SK-N-SH treated with all-trans-retinoic acid at 6 μM for 48 hours (cell line): ENCODE measurements around the gene IGDCC3.

Experiments
- ATAC-seq: fragments of 200-7000 bp; cut with Tn5 transposase; 3 replicates; pipeline ENCODE4 v1.9.1; 2020; ENCODE audit warnings: mild to moderate bottlenecking, moderate library complexity
- ARNTL ChIP-seq: fragments of 450-650 bp; formaldehyde crosslinking; IDR thresholded peaks from 2 replicates; pipeline ENCODE4 v1.5.0; 2020; ENCODE audit warnings: low read depth, mild to moderate bottlenecking, moderate library complexity, borderline replicate concordance
- BACH2 ChIP-seq: fragments of 250-450 bp; sonication (Bioruptor Pico); IDR thresholded peaks from 2 replicates; pipeline ENCODE4 v1.9.0; 2021; ENCODE audit warnings: mild to moderate bottlenecking, borderline replicate concordance
- CREB5 ChIP-seq: fragments of 250-450 bp; sonication (Bioruptor Pico); IDR thresholded peaks from 2 replicates; pipeline ENCODE4 v1.5.1; 2020; ENCODE audit warnings: low read depth, mild to moderate bottlenecking, moderate library complexity
- CSDC2 ChIP-seq: fragments of 250-450 bp; sonication (Bioruptor Pico); IDR thresholded peaks from 2 replicates; pipeline ENCODE4 v1.5.0; 2020; ENCODE audit warnings: mild to moderate bottlenecking, moderate library complexity
- CSRNP3 ChIP-seq: fragments of 250-450 bp; sonication (Bioruptor Pico); IDR thresholded peaks from 2 replicates; pipeline ENCODE4 v1.5.1; 2021; ENCODE audit warnings: mild to moderate bottlenecking, moderate library complexity
- GLIS3 ChIP-seq: fragments of 250-450 bp; sonication (Bioruptor Pico); IDR thresholded peaks from 2 replicates; pipeline ENCODE4 v1.5.0; 2020; ENCODE audit warnings: mild to moderate bottlenecking, moderate library complexity
- ISL1 ChIP-seq: fragments of 250-450 bp; sonication (Bioruptor Pico); IDR thresholded peaks from 2 replicates; pipeline ENCODE4 v2.1.2; 2022; ENCODE audit warnings: mild to moderate bottlenecking, moderate library complexity
- OSR1 ChIP-seq: fragments of 250-450 bp; sonication (Bioruptor Pico); IDR thresholded peaks from 2 replicates; pipeline ENCODE4 v1.8.0; 2022; ENCODE audit warnings: moderate library complexity, mild to moderate bottlenecking, inconsistent platforms
- PATZ1 ChIP-seq: fragments of 250-450 bp; sonication (Bioruptor Pico); IDR thresholded peaks from 2 replicates; pipeline ENCODE4 v1.8.0; 2020; ENCODE audit warnings: mild to moderate bottlenecking, moderate library complexity, borderline replicate concordance
- POU6F1 ChIP-seq: fragments of 250-450 bp; sonication (Bioruptor Pico); IDR thresholded peaks from 2 replicates; pipeline ENCODE4 v1.8.0; 2021; ENCODE audit warnings: low read depth, mild to moderate bottlenecking, moderate library complexity, borderline replicate concordance
- RARB ChIP-seq: fragments of 250-450 bp; sonication (Bioruptor Pico); IDR thresholded peaks from 2 replicates; pipeline ENCODE4 v1.8.0; 2021; ENCODE audit warnings: mild to moderate bottlenecking, moderate library complexity
- TCF4 ChIP-seq: fragments of 250-450 bp; sonication (Bioruptor Pico); IDR thresholded peaks from 2 replicates; pipeline ENCODE4 v1.8.0; 2021; ENCODE audit warnings: mild to moderate bottlenecking, moderate library complexity, borderline replicate concordance
- TOX ChIP-seq: fragments of 250-450 bp; sonication (Bioruptor Pico); IDR thresholded peaks from 2 replicates; pipeline ENCODE4 v1.8.0; 2021; ENCODE audit warnings: mild to moderate bottlenecking, moderate library complexity, borderline replicate concordance
- ZC3H10 ChIP-seq: fragments of 250-450 bp; sonication (Bioruptor Pico); IDR thresholded peaks from 2 replicates; pipeline ENCODE4 v1.5.1; 2021; ENCODE audit warnings: mild to moderate bottlenecking, moderate library complexity
- ZFP3 ChIP-seq: fragments of 250-450 bp; sonication (Bioruptor Pico); IDR thresholded peaks from 2 replicates; pipeline ENCODE4 v1.5.0; 2020; ENCODE audit warnings: mild to moderate bottlenecking, moderate library complexity
- ZFP30 ChIP-seq: fragments of 450-650 bp; formaldehyde crosslinking; IDR thresholded peaks from 2 replicates; pipeline ENCODE4 v1.5.0; 2022; ENCODE audit warnings: mild to moderate bottlenecking, moderate library complexity
- ZNF565 ChIP-seq: fragments of 450-650 bp; formaldehyde crosslinking; conservative IDR thresholded peaks from 2 replicates; pipeline ENCODE4 v1.5.0; 2020; ENCODE audit warnings: low read depth, mild to moderate bottlenecking, moderate library complexity
- ZNF70 ChIP-seq: fragments of 450-650 bp; formaldehyde crosslinking; IDR thresholded peaks from 2 replicates; pipeline ENCODE4 v1.5.0; 2020; ENCODE audit warnings: mild to moderate bottlenecking, moderate library complexity
- ZNF8 ChIP-seq: fragments of 450-650 bp; formaldehyde crosslinking; IDR thresholded peaks from 2 replicates; pipeline ENCODE4 v1.5.0; 2020; ENCODE audit warnings: mild to moderate bottlenecking, moderate library complexity

The IGDCC3 gene

GRCh38 chr15:65381445-65382145, 3.8 kb upstream of the IGDCC3 start:
- TF ChIP-seq OSR1: no peak
- TF ChIP-seq ISL1 (CRISPR knock-in tag): no peak
- no peak for TF ChIP-seq ZFP3 (CRISPR knock-in tag)
- peak; percentile 49 for TF ChIP-seq TCF4
- TF ChIP-seq CSDC2 (CRISPR knock-in tag): no peak
- no peak for TF ChIP-seq ZNF8 (CRISPR knock-in tag)

GRCh38 chr15:65379986-65380385, 2.2 kb upstream of the IGDCC3 start:
- ATAC-seq: no peak
- TF ChIP-seq TOX (no peak), ZC3H10 (no peak), CSDC2 (CRISPR knock-in tag) (no peak), ZNF70 (CRISPR knock-in tag) (no peak), TCF4 (no peak), ZNF565 (CRISPR knock-in tag) (no peak), BACH2 (no peak), POU6F1 (no peak), PATZ1 (CRISPR knock-in tag) (no peak), RARB (CRISPR knock-in tag) (no peak), ZFP30 (CRISPR knock-in tag) (no peak), GLIS3 (CRISPR knock-in tag) (no peak), CREB5 (CRISPR knock-in tag) (no peak)

More at GRCh38 chr15:65381445-65382145, 3.8 kb upstream of the IGDCC3 start:
- no peak for ATAC-seq

- ATAC-seq: peak; percentile 67
These were observed 462 bp downstream of the IGDCC3 start for GRCh38 chr15:65377105-65377975.

More at GRCh38 chr15:65377105-65377975, 462 bp downstream of the IGDCC3 start:
- TF ChIP-seq ZNF8 (CRISPR knock-in tag) (no peak), ZNF565 (CRISPR knock-in tag) (no peak), ZC3H10 (no peak), TOX (no peak), CSDC2 (CRISPR knock-in tag) (no peak), CSRNP3 (CRISPR knock-in tag) (no peak), ARNTL (CRISPR knock-in tag) (no peak), TCF4 (no peak), GLIS3 (CRISPR knock-in tag) (no peak), RARB (CRISPR knock-in tag) (no peak), OSR1 (no peak), POU6F1 (no peak), ZNF70 (CRISPR knock-in tag) (no peak), BACH2 (no peak)
